ENCODE data around the gene ELMOD2.

ELMOD2 gene

GRCh38 chr4:140581078-140581477 lies 57.1 kb downstream of the ELMOD2 start:
- DNase-seq (ENCODE audit: low read depth in 3 of 3), result no peak

- no peak for DNase-seq (ENCODE audit: low read depth in 3 of 3)
These were observed 60.5 kb downstream of the ELMOD2 start for GRCh38 chr4:140584439-140584838.

- DNase-seq (ENCODE audit: low read depth in 3 of 3), result no peak
These were observed 71.1 kb downstream of the ELMOD2 start for GRCh38 chr4:140595065-140595464.

- DNase-seq (ENCODE audit: low read depth in 3 of 3), result no peak
These were observed 76.4 kb downstream of the ELMOD2 start for GRCh38 chr4:140600408-140600807.

- DNase-seq (ENCODE audit: low read depth in 3 of 3), result no peak
These were observed 78.7 kb downstream of the ELMOD2 start for GRCh38 chr4:140602714-140603113.

- DNase-seq (ENCODE audit: low read depth in 3 of 3), result no peak
These were observed 79.3 kb downstream of the ELMOD2 start for GRCh38 chr4:140603286-140603685.

All from stimulated activated CD4-positive, alpha-beta T cell treated with anti-CD3 and anti-CD28 coated beads, TNF-alpha, amount 100 ng/mL, for 48 hours (primary cell).